K562 (cell line): ENCODE data around the gene CADPS2. TPM values are rescaled to one million over a fixed set of nuclear protein-coding genes. Genes with fewer than 3 reads are reported as not detected.

Experiments
- ATAC-seq: fragments of 200-7000 bp; cut with Tn5 transposase; 3 replicates; pipeline ENCODE4 v1.9.1; 2020; ENCODE audit warnings: moderate library complexity
- BruUV-seq: library from RNA; stranded (reverse); fragments of 400-500 nt; replicated peaks from 2 replicates; lab custom pipeline; 2021; lab: Mats Ljungman, UMichigan
- CTCF ChIA-PET: fragments of 300-600 bp; formaldehyde crosslinking; extraction: SDS; loops from one replicate; lab custom pipeline; 2021; ENCODE audit warnings: low intra/inter-chr PET ratio; lab: Yijun Ruan, JAX
- POLR2A ChIA-PET: fragments of 300-600, 350-650 bp; sonication (Branson Sonifier 250); formaldehyde crosslinking; extraction: SDS; loops from one replicate; lab custom pipeline; 2021; ENCODE audit warnings: antibody characterized with exemption, inconsistent platforms; lab: Yijun Ruan, JAX
- DNase-seq, 4 experiments: peaks; one replicate each; pipeline versions ENCODE4 v3.0.0 to v3.0.0-alpha.2; 2011 to 2018; ENCODE audit warnings: low spot score in 3 of 4, mixed read lengths in 3 of 4; ENCODE audit errors: extremely low read depth in 1 of 4
- FAIRE-seq: peaks from 2 replicates; lab custom pipeline; 2011; peaks lifted over from hg19 to GRCh38; lab: Jason Lieb, UNC
- H2AFZ ChIP-seq: 2 replicates; pipeline ENCODE4 v1.6.0; 2011; ENCODE audit warnings: low read depth, low read length, control low read depth, inconsistent platforms
- H3K27ac ChIP-seq: fragments of 200-600 bp; 3 replicates; pipeline ENCODE4 v1.8.0; 2011; ENCODE audit warnings: low read depth, mild to moderate bottlenecking, control low read depth, inconsistent platforms, low read length, moderate library complexity, mixed read lengths; ENCODE audit errors: extremely low read depth
- H3K27me3 ChIP-seq, 2 experiments: fragments of 300-600 bp in 1 of 2; 2 replicates in 1 of 2; 3 replicates in 1 of 2; pipeline versions ENCODE4 v1.6.0 to v1.8.0; 2011; ENCODE audit warnings: inconsistent platforms in 2 of 2, low read length in 2 of 2, mild to moderate bottlenecking in 1 of 2, mixed read lengths in 1 of 2, moderate library complexity in 1 of 2; ENCODE audit not compliant: control insufficient read depth in 2 of 2, insufficient read depth in 2 of 2
- H3K36me3 ChIP-seq: fragments of 300-600 bp; 3 replicates; pipeline ENCODE4 v1.8.0; 2011; ENCODE audit warnings: mild to moderate bottlenecking, low read length, inconsistent platforms; ENCODE audit not compliant: control insufficient read depth, insufficient read depth
- H3K4me1 ChIP-seq, 2 experiments: fragments of 200-600 bp in 1 of 2; replicated peaks in 1 of 2; 2 replicates in 1 of 2; 3 replicates in 1 of 2; pipeline versions ENCODE4 v1.5.1 to v1.8.0; 2011; ENCODE audit warnings: inconsistent platforms in 2 of 2, low read length in 2 of 2, mild to moderate bottlenecking in 1 of 2, mixed read lengths in 1 of 2, moderate library complexity in 1 of 2; ENCODE audit not compliant: control insufficient read depth in 2 of 2, insufficient read depth in 2 of 2
- H3K4me2 ChIP-seq: 2 replicates; pipeline ENCODE4 v1.6.1; 2011; ENCODE audit warnings: low read length, control low read depth, inconsistent platforms, mixed read lengths; ENCODE audit not compliant: insufficient read depth
- H3K4me3 ChIP-seq: fragments of 200-600 bp; sonication (generic), shearing (Covaris generic); 2 replicates; pipeline ENCODE4 v1.5.1; 2016; ENCODE audit warnings: control low read depth, inconsistent platforms
- H3K79me2 ChIP-seq: fragments of 200-600 bp; 3 replicates; pipeline ENCODE4 v1.8.0; 2011; ENCODE audit warnings: low read length, inconsistent platforms; ENCODE audit not compliant: control insufficient read depth, insufficient read depth
- H3K9ac ChIP-seq, 2 experiments: 2 replicates each; pipeline versions ENCODE4 v1.6.0 to v1.6.1; 2011; ENCODE audit warnings: low read depth in 2 of 2, low read length in 2 of 2, control low read depth in 1 of 2, inconsistent platforms in 1 of 2, mild to moderate bottlenecking in 1 of 2, mixed read lengths in 1 of 2; ENCODE audit not compliant: insufficient read depth in 1 of 2
- H3K9me1 ChIP-seq: one replicate; pipeline ENCODE4 v1.6.0; 2011; ENCODE audit warnings: inconsistent platforms, mild to moderate bottlenecking, low read length, moderate library complexity; ENCODE audit not compliant: control insufficient read depth, insufficient read depth
- H3K9me3 ChIP-seq: replicated peaks from 2 replicates; pipeline ENCODE4 v1.5.1; 2011; ENCODE audit warnings: low read depth, low read length, inconsistent platforms; ENCODE audit not compliant: control insufficient read depth, insufficient read depth
- H4K20me1 ChIP-seq: replicated peaks from 2 replicates; pipeline ENCODE4 v1.6.1; 2011; ENCODE audit warnings: low read length, inconsistent platforms, mixed read lengths; ENCODE audit not compliant: control insufficient read depth, insufficient read depth
- CEBPG ChIP-seq, 3 experiments: fragments of 200-800 bp in 1 of 3; sonication (Bioruptor generic) in 1 of 3; sonication (generic) in 1 of 3; formaldehyde crosslinking in 1 of 3; IDR thresholded peaks in 2 of 3; conservative IDR thresholded peaks in 1 of 3; 2 replicates each; pipeline versions ENCODE4 v1.6.1 to v1.8.0; 2016 to 2022; ENCODE audit warnings: missing compliant biosample characterization in 2 of 3, missing genetic modification characterization in 2 of 3, mild to moderate bottlenecking in 1 of 3, missing genetic modification reagents in 1 of 3
- JUN ChIP-seq, 2 experiments: sonication (generic) in 1 of 2; formaldehyde crosslinking in 1 of 2; IDR thresholded peaks; 2 replicates each; pipeline versions ENCODE4 v1.6.1 to v1.8.0; 2012 to 2022; ENCODE audit warnings: borderline replicate concordance in 2 of 2, mild to moderate bottlenecking in 2 of 2, improper control_type of control experiment in 1 of 2, low read depth in 1 of 2, low read length in 1 of 2, missing genetic modification reagents in 1 of 2
- WGBS: fragments of 100-300 bp; shearing (Covaris generic); methylation state at CpG from one replicate; pipeline ENCODE4 v1.1.6; 2016; ENCODE audit warnings: low coverage, mixed read lengths; ENCODE audit not compliant: insufficient coverage; ENCODE audit errors: missing lambda C conversion rate; 5-methylcytosine and 5-hydroxymethylcytosine counted together
- in situ Hi-C: fragments of 300-500 bp; cut with MboI; formaldehyde crosslinking; loops from 4 replicates; pipeline ENCODE4 v1.15.0; 2018; ENCODE audit warnings: inconsistent platforms, mixed read lengths
- intact Hi-C: fragments of 100-400 bp; cut with micrococcal nuclease; formaldehyde crosslinking; loops from 2 replicates; pipeline ENCODE4 v1.14.2; 2022
- polyA plus RNA-seq, 8 experiments: library from polyadenylated mRNA; depleted of rRNA in 4 of 8; stranded (reverse) in 5 of 8; unstranded in 3 of 8; fragments of >200 nt; fragmentation: Nextera tagmentation in 2 of 8; fragmentation: Illumina TruSeq in 1 of 8; extraction: Ambion mirVana in 2 of 8; extraction: Trizol in 1 of 8; gene quantifications; 2 replicates each; pipeline versions ENCODE4 v1.2.1 to v1.2.3, GENCODE V29; 2011 to 2014; ENCODE audit warnings: inconsistent platforms in 1 of 8, missing spikeins in 1 of 8
- total RNA-seq, 7 experiments: library from RNA; depleted of rRNA in 6 of 7; stranded (reverse); fragments of >200 nt in 6 of 7; fragmentation: Illumina TruSeq in 2 of 7; extraction: Trizol in 2 of 7; gene quantifications; 2 replicates each; pipeline versions ENCODE4 v1.2.1 to v1.2.3, GENCODE V29; 2011 to 2021; ENCODE audit warnings: low replicate concordance in 1 of 7
- TF ChIP-seq, protein P1 (sequence below): sonication (generic); formaldehyde crosslinking; IDR thresholded peaks from 2 replicates; pipeline ENCODE4 v1.8.1; 2023; ENCODE audit warnings: missing genetic modification reagents, mild to moderate bottlenecking, borderline replicate concordance

CADPS2 gene
- total and polyA plus RNA-seq, 9 of the 15 experiments (the other 6 are each of a cell fraction or from before 2014, with no cell fraction given) = 0.03 to 0.14 (median 0.04) TPM; not detected in 1

DNA sequence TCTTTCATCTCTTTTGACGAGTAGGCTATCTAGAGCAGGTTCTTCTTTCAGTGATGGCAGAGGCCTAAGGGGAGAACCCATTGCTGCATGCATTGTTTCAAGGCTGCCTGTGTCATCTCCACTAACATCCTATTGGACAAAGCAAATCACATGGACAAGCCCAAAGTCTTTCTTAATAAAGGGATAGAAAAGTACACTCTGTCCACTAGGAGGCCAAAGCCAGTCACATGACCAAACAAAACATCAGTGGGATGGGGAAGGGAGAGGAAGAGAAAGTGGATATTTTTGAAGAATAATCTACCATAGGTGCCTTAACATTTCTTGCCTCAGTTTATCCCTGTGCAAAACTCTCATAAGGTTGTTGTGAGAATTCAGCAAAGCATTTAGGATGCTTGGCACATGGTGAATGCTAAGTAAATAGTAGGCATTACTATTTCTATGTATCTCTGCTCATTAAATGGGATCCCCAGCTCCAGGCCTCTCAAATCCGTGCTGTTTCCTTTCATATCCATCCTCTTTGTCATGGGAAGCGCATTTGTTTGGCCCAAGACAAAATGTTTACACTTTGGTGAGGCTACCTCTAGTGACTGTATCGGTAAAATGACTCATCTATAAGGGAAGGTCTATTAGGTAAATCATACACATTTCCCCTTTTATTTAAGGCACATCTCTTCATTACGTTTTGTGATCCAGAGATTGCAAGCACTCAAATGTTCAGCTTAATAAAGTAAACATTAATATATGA lies 16.7 kb upstream of the CADPS2 start (continued):
- TF ChIP-seq, protein P1, sequence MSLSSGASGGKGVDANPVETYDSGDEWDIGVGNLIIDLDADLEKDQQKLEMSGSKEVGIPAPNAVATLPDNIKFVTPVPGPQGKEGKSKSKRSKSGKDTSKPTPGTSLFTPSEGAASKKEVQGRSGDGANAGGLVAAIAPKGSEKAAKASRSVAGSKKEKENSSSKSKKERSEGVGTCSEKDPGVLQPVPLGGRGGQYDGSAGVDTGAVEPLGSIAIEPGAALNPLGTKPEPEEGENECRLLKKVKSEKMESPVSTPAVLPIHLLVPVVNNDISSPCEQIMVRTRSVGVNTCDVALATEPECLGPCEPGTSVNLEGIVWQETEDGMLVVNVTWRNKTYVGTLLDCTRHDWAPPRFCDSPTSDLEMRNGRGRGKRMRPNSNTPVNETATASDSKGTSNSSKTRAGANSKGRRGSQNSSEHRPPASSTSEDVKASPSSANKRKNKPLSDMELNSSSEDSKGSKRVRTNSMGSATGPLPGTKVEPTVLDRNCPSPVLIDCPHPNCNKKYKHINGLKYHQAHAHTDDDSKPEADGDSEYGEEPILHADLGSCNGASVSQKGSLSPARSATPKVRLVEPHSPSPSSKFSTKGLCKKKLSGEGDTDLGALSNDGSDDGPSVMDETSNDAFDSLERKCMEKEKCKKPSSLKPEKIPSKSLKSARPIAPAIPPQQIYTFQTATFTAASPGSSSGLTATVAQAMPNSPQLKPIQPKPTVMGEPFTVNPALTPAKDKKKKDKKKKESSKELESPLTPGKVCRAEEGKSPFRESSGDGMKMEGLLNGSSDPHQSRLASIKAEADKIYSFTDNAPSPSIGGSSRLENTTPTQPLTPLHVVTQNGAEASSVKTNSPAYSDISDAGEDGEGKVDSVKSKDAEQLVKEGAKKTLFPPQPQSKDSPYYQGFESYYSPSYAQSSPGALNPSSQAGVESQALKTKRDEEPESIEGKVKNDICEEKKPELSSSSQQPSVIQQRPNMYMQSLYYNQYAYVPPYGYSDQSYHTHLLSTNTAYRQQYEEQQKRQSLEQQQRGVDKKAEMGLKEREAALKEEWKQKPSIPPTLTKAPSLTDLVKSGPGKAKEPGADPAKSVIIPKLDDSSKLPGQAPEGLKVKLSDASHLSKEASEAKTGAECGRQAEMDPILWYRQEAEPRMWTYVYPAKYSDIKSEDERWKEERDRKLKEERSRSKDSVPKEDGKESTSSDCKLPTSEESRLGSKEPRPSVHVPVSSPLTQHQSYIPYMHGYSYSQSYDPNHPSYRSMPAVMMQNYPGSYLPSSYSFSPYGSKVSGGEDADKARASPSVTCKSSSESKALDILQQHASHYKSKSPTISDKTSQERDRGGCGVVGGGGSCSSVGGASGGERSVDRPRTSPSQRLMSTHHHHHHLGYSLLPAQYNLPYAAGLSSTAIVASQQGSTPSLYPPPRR = no peak
- TF ChIP-seq, all 486 proteins: peak for 7

DNA sequence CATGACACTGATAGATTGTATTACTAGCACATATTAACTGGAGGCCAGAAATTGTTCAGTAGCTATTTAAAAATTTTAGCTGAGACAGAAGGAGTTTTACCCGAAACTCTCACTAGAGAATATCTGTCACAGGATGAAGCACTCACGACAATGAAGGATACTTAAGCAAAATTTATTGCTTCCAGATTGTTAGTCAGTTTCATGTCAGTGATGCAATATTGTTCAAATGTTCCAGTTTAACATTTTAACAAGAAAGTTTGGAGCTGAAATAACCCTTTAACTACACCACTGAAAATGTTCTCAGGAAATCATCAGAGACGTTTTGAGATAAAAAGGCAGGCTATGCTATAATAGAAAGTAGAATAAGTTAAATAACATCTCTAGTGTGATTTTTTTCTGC lies 15.0 kb upstream of the CADPS2 start:
- DNase-seq (no peak), ATAC-seq (no peak), FAIRE-seq (no peak)
- Histone ChIP-seq H3K4me3 (no peak overlapping the region), H2AFZ (no peak overlapping the region), H3K27me3 (no peaks in the 10 kb centered on the region), H3K36me3 (no peaks in the 10 kb centered on the region), H3K4me2 (no peak overlapping the region), H4K20me1 (no peaks in the 10 kb centered on the region), H3K9ac (no peak overlapping the region), H3K4me1 (no peaks in the 10 kb centered on the region), H3K9me3 (no peaks in the 10 kb centered on the region; the same call in 1 of the 2 replicates), H3K79me2 (no peaks in the 10 kb centered on the region), H3K27ac (no peak overlapping the region), H3K9me1 (no peaks in the 10 kb centered on the region)
- WGBS = 0% methylated on average over 3 of the region's 3 CpGs
- ChIA-PET POLR2A (no interaction called here), CTCF (no interaction called here)
- no TSS peak for BruUV-seq
- in situ Hi-C loops = no loop called here
- TF ChIP-seq CEBPG (CRISPR knock-in tag; IDR thresholded peaks at IDR 0.05) (no peak), CEBPG (tag; conservative IDR thresholded peaks at IDR 0.05 in 1 of 2, IDR thresholded peaks at IDR 0.05 in 1 of 2) (0 out of 4 replicates have a peak, but pooled peaks have one; percentile 20 to 40), JUN (IDR thresholded peaks at IDR 0.05; ENCODE audit: borderline replicate concordance, low read depth, low read length) (no peak), JUN (CRISPR knock-in tag; IDR thresholded peaks at IDR 0.05; ENCODE audit: borderline replicate concordance) (no peak)
- intact Hi-C loops = no loop called here
